OCI-LY7 (cell line): ENCODE data around the gene SMTNL1. TPM values are rescaled to one million over a fixed set of nuclear protein-coding genes. Genes with fewer than 3 reads are reported as not detected.

ENCODE experiments used
- BruUV-seq: library from RNA; stranded (reverse); fragments of 400-500 nt; replicated peaks from 2 replicates; lab custom pipeline; 2021; lab: Mats Ljungman, UMichigan
- CTCF ChIA-PET: fragments of 300-600 bp; sonication (Branson Sonifier 250); formaldehyde crosslinking; loops from one replicate; lab custom pipeline; 2022; ENCODE audit warnings: antibody characterized with exemption; ENCODE audit not compliant: unreplicated experiment; lab: Charles Lee
- POLR2A ChIA-PET: fragments of 300-600 bp; sonication (Branson Sonifier 250); formaldehyde crosslinking; loops from one replicate; lab custom pipeline; 2022; ENCODE audit warnings: antibody characterized with exemption; lab: Charles Lee
- DNase-seq: peaks from one replicate; pipeline ENCODE4 v3.0.0-alpha.2; 2015; ENCODE audit warnings: low spot score
- H2AFZ ChIP-seq: fragments of 200-600 bp; sonication (generic), shearing (Covaris generic); 2 replicates; pipeline ENCODE4 v1.6.1; 2014; ENCODE audit warnings: mild to moderate bottlenecking, antibody characterized with exemption, low read length, moderate library complexity
- H3K27ac ChIP-seq: fragments of 200-600 bp; sonication (generic); 2 replicates; pipeline ENCODE4 v1.5.1; 2014; ENCODE audit warnings: mixed run types, low read depth, mild to moderate bottlenecking, moderate library complexity, low read length, inconsistent platforms; ENCODE audit not compliant: poor library complexity, severe bottlenecking
- H3K36me3 ChIP-seq: fragments of 200-600 bp; sonication (generic); 2 replicates; pipeline ENCODE4 v1.6.1; 2014; ENCODE audit warnings: mild to moderate bottlenecking, antibody characterized with exemption, low read length, moderate library complexity, mixed read lengths; ENCODE audit not compliant: insufficient read depth
- H3K4me1 ChIP-seq: fragments of 200-600 bp; sonication (generic); 2 replicates; pipeline ENCODE4 v1.5.1; 2014; ENCODE audit warnings: mild to moderate bottlenecking, low read length; ENCODE audit not compliant: insufficient read depth, poor library complexity, severe bottlenecking
- H3K4me2 ChIP-seq: fragments of 200-600 bp; sonication (generic); 2 replicates; pipeline ENCODE4 v1.6.1; 2014; ENCODE audit warnings: mild to moderate bottlenecking, low read length
- H3K4me3 ChIP-seq: fragments of 200-600 bp; sonication (generic); 2 replicates; pipeline ENCODE4 v1.5.1; 2014; ENCODE audit warnings: mild to moderate bottlenecking, low read depth, low read length; ENCODE audit not compliant: poor library complexity, severe bottlenecking
- H3K79me2 ChIP-seq: fragments of 200-600 bp; sonication (generic); 2 replicates; pipeline ENCODE4 v1.6.1; 2016; ENCODE audit warnings: low read depth, mild to moderate bottlenecking, low read length, moderate library complexity, mixed read lengths; ENCODE audit not compliant: insufficient read depth
- H3K9me2 ChIP-seq: fragments of 200-600 bp; sonication (generic); 2 replicates; pipeline ENCODE4 v1.6.1; 2016; ENCODE audit warnings: mild to moderate bottlenecking, low read length, mixed read lengths; ENCODE audit not compliant: insufficient read depth
- H3K9me3 ChIP-seq: fragments of 200-600 bp; sonication (generic); 2 replicates; pipeline ENCODE4 v1.6.1; 2014; ENCODE audit warnings: mild to moderate bottlenecking, mixed run types, low read length, mixed read lengths
- H4K20me1 ChIP-seq: fragments of 200-600 bp; sonication (generic); 2 replicates; pipeline ENCODE4 v1.6.1; 2014; ENCODE audit warnings: mild to moderate bottlenecking, antibody characterized with exemption, low read length, moderate library complexity, mixed read lengths; ENCODE audit not compliant: insufficient read depth
- CTCF ChIP-seq: fragments of 200-600 bp; sonication (generic); conservative IDR thresholded peaks from 2 replicates; pipeline ENCODE4 v1.5.1; 2014; ENCODE audit warnings: mild to moderate bottlenecking, antibody characterized with exemption, low read length, moderate library complexity, mixed read lengths
- EZH2phosphoT487 ChIP-seq: fragments of 200-600 bp; sonication (generic); IDR thresholded peaks from 2 replicates; pipeline ENCODE4 v1.6.1; 2018; ENCODE audit warnings: low read depth, borderline replicate concordance, mild to moderate bottlenecking, mixed run types, antibody characterized with exemption, low read length, moderate library complexity, mixed read lengths
- intact Hi-C: fragments of 100-400 bp; cut with micrococcal nuclease; formaldehyde crosslinking; loops from one replicate; pipeline ENCODE4 v1.10.0; 2022; ENCODE audit not compliant: unreplicated experiment
- total RNA-seq, 2 experiments: library from RNA; depleted of rRNA in 1 of 2; stranded (reverse); fragments of >200 nt in 1 of 2; shearing (Covaris generic) in 1 of 2; gene quantifications; 2 replicates each; pipeline ENCODE4 v1.2.3, GENCODE V29; 2014 to 2022

SMTNL1 gene
- total RNA-seq, 2 experiments from 2014 or later, result not detected

GRCh38 chr11:57555393-57555792 is 18.0 kb downstream of the SMTNL1 start:
- CTCF ChIA-PET, result no interaction called here
- H3K4me1 ChIP-seq, result peaks cover 7% of the 10 kb centered on the region
- TF ChIP-seq CTCF, result no peak
- TF ChIP-seq EZH2phosphoT487, result no peak
- peaks cover 62% of the 10 kb centered on the region for H3K36me3 ChIP-seq
- no peaks in the 10 kb centered on the region for H3K9me2 ChIP-seq
- H4K20me1 ChIP-seq, result no peaks in the 10 kb centered on the region
- no peak overlapping the region for H3K4me2 ChIP-seq
- H3K9me3 ChIP-seq, result no peaks in the 10 kb centered on the region
- DNase-seq, result no peak
- BruUV-seq, result no TSS peak
- H3K4me3 ChIP-seq, result no peak overlapping the region
- H3K79me2 ChIP-seq, result no peaks in the 10 kb centered on the region
- intact Hi-C loops, result no loop called here
- H2AFZ ChIP-seq, result no peak overlapping the region
- POLR2A ChIA-PET, result interaction anchor here (0.7 to 1.6 kb wide), 3 partner anchors 13 to 177 kb away, joined by 3 to 6 read pairs (median 4); no protein-coding TSS in a partner anchor
- H3K27ac ChIP-seq, result no peak overlapping the region

GRCh38 chr11:57556041-57556440 is 18.6 kb downstream of the SMTNL1 start:
- Histone ChIP-seq H3K9me3 (no peaks in the 10 kb centered on the region), H3K4me1 (peaks cover 7% of the 10 kb centered on the region), H2AFZ (no peak overlapping the region), H4K20me1 (no peaks in the 10 kb centered on the region), H3K79me2 (no peaks in the 10 kb centered on the region), H3K36me3 (peaks cover 62% of the 10 kb centered on the region), H3K27ac (no peak overlapping the region), H3K9me2 (no peaks in the 10 kb centered on the region), H3K4me2 (no peak overlapping the region), H3K4me3 (no peak overlapping the region)
- intact Hi-C loops, result no loop called here
- TF ChIP-seq EZH2phosphoT487 (no peak), CTCF (no peak)
- no TSS peak for BruUV-seq
- CTCF ChIA-PET, result no interaction called here
- DNase-seq, result no peak
- POLR2A ChIA-PET, result interaction anchor here (0.6 to 1.6 kb wide), 2 partner anchors 14 to 37 kb away, joined by 3 to 4 read pairs; no protein-coding TSS in a partner anchor

GRCh38 chr11:57560146-57560545 is 22.8 kb downstream of the SMTNL1 start:
- no TSS peak for BruUV-seq
- DNase-seq, result no peak
- POLR2A ChIA-PET, result interaction anchor here (0.9 kb wide), 1 partner anchor 80 kb away, joined by 6 read pairs; no protein-coding TSS in a partner anchor
- intact Hi-C loops, result no loop called here
- Histone ChIP-seq H3K4me1 (peaks cover 4% of the 10 kb centered on the region), H3K36me3 (peaks cover 30% of the 10 kb centered on the region), H3K4me3 (no peak overlapping the region), H3K27ac (no peak overlapping the region), H4K20me1 (no peaks in the 10 kb centered on the region), H3K9me2 (no peaks in the 10 kb centered on the region), H2AFZ (no peak overlapping the region), H3K4me2 (no peak overlapping the region), H3K9me3 (no peaks in the 10 kb centered on the region), H3K79me2 (no peaks in the 10 kb centered on the region)
- CTCF ChIA-PET, result no interaction called here
- TF ChIP-seq EZH2phosphoT487 (no peak), CTCF (no peak)
